GM23338 (cell line): ENCODE results near the gene ADAMTS1.

Experiments used
- CREB1 ChIP-seq: fragments of 250-450 bp; sonication (Bioruptor Pico); IDR thresholded peaks from 2 replicates; pipeline ENCODE4 v1.5.0; 2020; ENCODE audit warnings: low read depth, mild to moderate bottlenecking, moderate library complexity
- EZH2 ChIP-seq: fragments of 200-600 bp; sonication (generic); IDR thresholded peaks from one replicate; pipeline ENCODE4 v1.8.0; 2017; ENCODE audit warnings: antibody characterized with exemption, mild to moderate bottlenecking, low read depth; ENCODE audit not compliant: unreplicated experiment
- EZH2phosphoT487 ChIP-seq: fragments of 200-600 bp; sonication (generic); IDR thresholded peaks from one replicate; pipeline ENCODE4 v1.8.1; 2018; ENCODE audit warnings: antibody characterized with exemption; ENCODE audit not compliant: unreplicated experiment
- JUNB ChIP-seq: IDR thresholded peaks from one replicate; pipeline ENCODE4 v1.6.1; 2016; ENCODE audit warnings: antibody characterized with exemption; ENCODE audit not compliant: unreplicated experiment
- NANOG ChIP-seq: IDR thresholded peaks from 2 replicates; pipeline ENCODE4 v1.6.1; 2016; ENCODE audit warnings: antibody characterized with exemption, borderline replicate concordance
- POLR2AphosphoS5 ChIP-seq: IDR thresholded peaks from 2 replicates; pipeline ENCODE4 v1.6.1; 2016; ENCODE audit warnings: antibody characterized with exemption, low read depth
- STAT1 ChIP-seq: IDR thresholded peaks from one replicate; pipeline ENCODE4 v1.6.1; 2016; ENCODE audit warnings: antibody characterized with exemption; ENCODE audit not compliant: unreplicated experiment
- ZNF114 ChIP-seq: fragments of 250-450 bp; sonication (Bioruptor Pico); IDR thresholded peaks from 2 replicates; pipeline ENCODE4 v1.5.0; 2020; ENCODE audit warnings: mild to moderate bottlenecking, moderate library complexity
- ZNF331 ChIP-seq: fragments of 250-450 bp; sonication (Bioruptor Pico); IDR thresholded peaks from 2 replicates; pipeline ENCODE4 v1.5.0; 2020; ENCODE audit warnings: low read depth, mild to moderate bottlenecking, moderate library complexity
- TF ChIP-seq, protein P1 (sequence below): IDR thresholded peaks from one replicate; pipeline ENCODE4 v1.6.1; 2018; ENCODE audit warnings: antibody characterized with exemption; ENCODE audit not compliant: unreplicated experiment
- TF ChIP-seq, protein P2 (sequence below), 2 experiments: fragments of 200-600 bp in 1 of 2; sonication (generic) in 1 of 2; conservative IDR thresholded peaks; 2 replicates each; pipeline versions ENCODE4 v1.5.1 to v1.6.1; 2016 to 2017; ENCODE audit warnings: antibody characterized with exemption in 2 of 2, low read depth in 2 of 2, mild to moderate bottlenecking in 2 of 2, moderate library complexity in 1 of 2
- TF ChIP-seq, protein P3 (sequence below): fragments of 250-450 bp; sonication (Bioruptor Pico); IDR thresholded peaks from 2 replicates; pipeline ENCODE4 v1.5.0; 2020; ENCODE audit warnings: mild to moderate bottlenecking, moderate library complexity
- TF ChIP-seq, protein P4 (sequence below): IDR thresholded peaks from 2 replicates; pipeline ENCODE4 v1.6.1; 2016; ENCODE audit warnings: antibody characterized with exemption

DNA sequence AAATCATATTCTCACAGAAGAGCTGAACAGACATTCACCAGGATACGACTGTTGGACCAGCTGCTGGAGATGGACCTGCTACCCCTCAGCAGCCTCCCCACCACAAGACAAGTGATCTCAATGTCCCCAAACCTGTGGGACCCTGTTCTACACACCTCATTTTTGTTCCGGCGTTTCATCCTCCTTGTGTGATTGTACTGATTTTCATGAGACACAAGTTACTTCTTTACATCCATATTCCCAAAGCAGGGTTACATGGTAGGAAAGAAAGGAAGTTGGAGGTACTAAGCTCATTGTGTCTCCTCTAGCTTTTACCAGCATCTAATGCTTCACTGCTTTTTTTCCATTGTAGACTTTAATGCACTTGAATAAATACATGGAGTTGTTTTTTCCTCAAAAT lies 8.7 kb downstream of the ADAMTS1 start:
- TF ChIP-seq, protein P1, sequence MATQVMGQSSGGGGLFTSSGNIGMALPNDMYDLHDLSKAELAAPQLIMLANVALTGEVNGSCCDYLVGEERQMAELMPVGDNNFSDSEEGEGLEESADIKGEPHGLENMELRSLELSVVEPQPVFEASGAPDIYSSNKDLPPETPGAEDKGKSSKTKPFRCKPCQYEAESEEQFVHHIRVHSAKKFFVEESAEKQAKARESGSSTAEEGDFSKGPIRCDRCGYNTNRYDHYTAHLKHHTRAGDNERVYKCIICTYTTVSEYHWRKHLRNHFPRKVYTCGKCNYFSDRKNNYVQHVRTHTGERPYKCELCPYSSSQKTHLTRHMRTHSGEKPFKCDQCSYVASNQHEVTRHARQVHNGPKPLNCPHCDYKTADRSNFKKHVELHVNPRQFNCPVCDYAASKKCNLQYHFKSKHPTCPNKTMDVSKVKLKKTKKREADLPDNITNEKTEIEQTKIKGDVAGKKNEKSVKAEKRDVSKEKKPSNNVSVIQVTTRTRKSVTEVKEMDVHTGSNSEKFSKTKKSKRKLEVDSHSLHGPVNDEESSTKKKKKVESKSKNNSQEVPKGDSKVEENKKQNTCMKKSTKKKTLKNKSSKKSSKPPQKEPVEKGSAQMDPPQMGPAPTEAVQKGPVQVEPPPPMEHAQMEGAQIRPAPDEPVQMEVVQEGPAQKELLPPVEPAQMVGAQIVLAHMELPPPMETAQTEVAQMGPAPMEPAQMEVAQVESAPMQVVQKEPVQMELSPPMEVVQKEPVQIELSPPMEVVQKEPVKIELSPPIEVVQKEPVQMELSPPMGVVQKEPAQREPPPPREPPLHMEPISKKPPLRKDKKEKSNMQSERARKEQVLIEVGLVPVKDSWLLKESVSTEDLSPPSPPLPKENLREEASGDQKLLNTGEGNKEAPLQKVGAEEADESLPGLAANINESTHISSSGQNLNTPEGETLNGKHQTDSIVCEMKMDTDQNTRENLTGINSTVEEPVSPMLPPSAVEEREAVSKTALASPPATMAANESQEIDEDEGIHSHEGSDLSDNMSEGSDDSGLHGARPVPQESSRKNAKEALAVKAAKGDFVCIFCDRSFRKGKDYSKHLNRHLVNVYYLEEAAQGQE, result no peak
- TF ChIP-seq, protein P2, sequence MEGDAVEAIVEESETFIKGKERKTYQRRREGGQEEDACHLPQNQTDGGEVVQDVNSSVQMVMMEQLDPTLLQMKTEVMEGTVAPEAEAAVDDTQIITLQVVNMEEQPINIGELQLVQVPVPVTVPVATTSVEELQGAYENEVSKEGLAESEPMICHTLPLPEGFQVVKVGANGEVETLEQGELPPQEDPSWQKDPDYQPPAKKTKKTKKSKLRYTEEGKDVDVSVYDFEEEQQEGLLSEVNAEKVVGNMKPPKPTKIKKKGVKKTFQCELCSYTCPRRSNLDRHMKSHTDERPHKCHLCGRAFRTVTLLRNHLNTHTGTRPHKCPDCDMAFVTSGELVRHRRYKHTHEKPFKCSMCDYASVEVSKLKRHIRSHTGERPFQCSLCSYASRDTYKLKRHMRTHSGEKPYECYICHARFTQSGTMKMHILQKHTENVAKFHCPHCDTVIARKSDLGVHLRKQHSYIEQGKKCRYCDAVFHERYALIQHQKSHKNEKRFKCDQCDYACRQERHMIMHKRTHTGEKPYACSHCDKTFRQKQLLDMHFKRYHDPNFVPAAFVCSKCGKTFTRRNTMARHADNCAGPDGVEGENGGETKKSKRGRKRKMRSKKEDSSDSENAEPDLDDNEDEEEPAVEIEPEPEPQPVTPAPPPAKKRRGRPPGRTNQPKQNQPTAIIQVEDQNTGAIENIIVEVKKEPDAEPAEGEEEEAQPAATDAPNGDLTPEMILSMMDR (conservative IDR thresholded peaks at IDR 0.05; ENCODE audit: low read depth in 2 of 2), result no peak
- TF ChIP-seq CREB1 (CRISPR knock-in tag), result no peak
- no peak for TF ChIP-seq POLR2AphosphoS5
- TF ChIP-seq EZH2, result no peak
- TF ChIP-seq, protein P3, sequence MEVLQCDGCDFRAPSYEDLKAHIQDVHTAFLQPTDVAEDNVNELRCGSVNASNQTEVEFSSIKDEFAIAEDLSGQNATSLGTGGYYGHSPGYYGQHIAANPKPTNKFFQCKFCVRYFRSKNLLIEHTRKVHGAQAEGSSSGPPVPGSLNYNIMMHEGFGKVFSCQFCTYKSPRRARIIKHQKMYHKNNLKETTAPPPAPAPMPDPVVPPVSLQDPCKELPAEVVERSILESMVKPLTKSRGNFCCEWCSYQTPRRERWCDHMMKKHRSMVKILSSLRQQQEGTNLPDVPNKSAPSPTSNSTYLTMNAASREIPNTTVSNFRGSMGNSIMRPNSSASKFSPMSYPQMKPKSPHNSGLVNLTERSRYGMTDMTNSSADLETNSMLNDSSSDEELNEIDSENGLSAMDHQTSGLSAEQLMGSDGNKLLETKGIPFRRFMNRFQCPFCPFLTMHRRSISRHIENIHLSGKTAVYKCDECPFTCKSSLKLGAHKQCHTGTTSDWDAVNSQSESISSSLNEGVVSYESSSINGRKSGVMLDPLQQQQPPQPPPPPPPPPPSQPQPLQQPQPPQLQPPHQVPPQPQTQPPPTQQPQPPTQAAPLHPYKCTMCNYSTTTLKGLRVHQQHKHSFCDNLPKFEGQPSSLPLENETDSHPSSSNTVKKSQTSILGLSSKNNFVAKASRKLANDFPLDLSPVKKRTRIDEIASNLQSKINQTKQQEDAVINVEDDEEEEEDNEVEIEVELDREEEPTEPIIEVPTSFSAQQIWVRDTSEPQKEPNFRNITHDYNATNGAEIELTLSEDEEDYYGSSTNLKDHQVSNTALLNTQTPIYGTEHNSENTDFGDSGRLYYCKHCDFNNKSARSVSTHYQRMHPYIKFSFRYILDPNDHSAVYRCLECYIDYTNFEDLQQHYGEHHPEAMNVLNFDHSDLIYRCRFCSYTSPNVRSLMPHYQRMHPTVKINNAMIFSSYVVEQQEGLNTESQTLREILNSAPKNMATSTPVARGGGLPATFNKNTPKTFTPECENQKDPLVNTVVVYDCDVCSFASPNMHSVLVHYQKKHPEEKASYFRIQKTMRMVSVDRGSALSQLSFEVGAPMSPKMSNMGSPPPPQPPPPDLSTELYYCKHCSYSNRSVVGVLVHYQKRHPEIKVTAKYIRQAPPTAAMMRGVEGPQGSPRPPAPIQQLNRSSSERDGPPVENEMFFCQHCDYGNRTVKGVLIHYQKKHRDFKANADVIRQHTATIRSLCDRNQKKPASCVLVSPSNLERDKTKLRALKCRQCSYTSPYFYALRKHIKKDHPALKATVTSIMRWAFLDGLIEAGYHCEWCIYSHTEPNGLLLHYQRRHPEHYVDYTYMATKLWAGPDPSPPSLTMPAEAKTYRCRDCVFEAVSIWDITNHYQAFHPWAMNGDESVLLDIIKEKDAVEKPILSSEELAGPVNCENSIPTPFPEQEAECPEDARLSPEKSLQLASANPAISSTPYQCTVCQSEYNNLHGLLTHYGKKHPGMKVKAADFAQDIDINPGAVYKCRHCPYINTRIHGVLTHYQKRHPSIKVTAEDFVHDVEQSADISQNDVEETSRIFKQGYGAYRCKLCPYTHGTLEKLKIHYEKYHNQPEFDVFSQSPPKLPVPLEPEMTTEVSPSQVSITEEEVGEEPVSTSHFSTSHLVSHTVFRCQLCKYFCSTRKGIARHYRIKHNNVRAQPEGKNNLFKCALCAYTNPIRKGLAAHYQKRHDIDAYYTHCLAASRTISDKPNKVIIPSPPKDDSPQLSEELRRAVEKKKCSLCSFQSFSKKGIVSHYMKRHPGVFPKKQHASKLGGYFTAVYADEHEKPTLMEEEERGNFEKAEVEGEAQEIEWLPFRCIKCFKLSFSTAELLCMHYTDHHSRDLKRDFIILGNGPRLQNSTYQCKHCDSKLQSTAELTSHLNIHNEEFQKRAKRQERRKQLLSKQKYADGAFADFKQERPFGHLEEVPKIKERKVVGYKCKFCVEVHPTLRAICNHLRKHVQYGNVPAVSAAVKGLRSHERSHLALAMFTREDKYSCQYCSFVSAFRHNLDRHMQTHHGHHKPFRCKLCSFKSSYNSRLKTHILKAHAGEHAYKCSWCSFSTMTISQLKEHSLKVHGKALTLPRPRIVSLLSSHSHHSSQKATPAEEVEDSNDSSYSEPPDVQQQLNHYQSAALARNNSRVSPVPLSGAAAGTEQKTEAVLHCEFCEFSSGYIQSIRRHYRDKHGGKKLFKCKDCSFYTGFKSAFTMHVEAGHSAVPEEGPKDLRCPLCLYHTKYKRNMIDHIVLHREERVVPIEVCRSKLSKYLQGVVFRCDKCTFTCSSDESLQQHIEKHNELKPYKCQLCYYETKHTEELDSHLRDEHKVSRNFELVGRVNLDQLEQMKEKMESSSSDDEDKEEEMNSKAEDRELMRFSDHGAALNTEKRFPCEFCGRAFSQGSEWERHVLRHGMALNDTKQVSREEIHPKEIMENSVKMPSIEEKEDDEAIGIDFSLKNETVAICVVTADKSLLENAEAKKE (CRISPR knock-in tag), result no peak
- TF ChIP-seq STAT1, result no peak
- no peak for TF ChIP-seq EZH2phosphoT487
- TF ChIP-seq JUNB, result no peak
- TF ChIP-seq ZNF114, result no peak
- no peak for TF ChIP-seq ZNF331 (CRISPR knock-in tag)
- TF ChIP-seq, protein P4, sequence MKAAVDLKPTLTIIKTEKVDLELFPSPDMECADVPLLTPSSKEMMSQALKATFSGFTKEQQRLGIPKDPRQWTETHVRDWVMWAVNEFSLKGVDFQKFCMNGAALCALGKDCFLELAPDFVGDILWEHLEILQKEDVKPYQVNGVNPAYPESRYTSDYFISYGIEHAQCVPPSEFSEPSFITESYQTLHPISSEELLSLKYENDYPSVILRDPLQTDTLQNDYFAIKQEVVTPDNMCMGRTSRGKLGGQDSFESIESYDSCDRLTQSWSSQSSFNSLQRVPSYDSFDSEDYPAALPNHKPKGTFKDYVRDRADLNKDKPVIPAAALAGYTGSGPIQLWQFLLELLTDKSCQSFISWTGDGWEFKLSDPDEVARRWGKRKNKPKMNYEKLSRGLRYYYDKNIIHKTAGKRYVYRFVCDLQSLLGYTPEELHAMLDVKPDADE, result no peak
- no peak for TF ChIP-seq NANOG
